Stimulated activated CD4-positive, alpha-beta T cell treated with anti-CD3 and anti-CD28 coated beads, TNF-alpha, amount 100 ng/mL, for 1 hour (primary cell): ENCODE measurements around the gene DMRTC1B.
"Not testable (repeated sequence)": the region's sequence is repeated elsewhere in the genome, so short reads cannot be mapped to it uniquely, and the experiment has no call there.

Experiments
- DNase-seq, 3 donors: peaks; one replicate each; pipeline ENCODE4 v3.0.0-alpha.2; 2020; ENCODE audit warnings: low read depth in 3 of 3, low spot score in 1 of 3

The DMRTC1B gene, protein sequence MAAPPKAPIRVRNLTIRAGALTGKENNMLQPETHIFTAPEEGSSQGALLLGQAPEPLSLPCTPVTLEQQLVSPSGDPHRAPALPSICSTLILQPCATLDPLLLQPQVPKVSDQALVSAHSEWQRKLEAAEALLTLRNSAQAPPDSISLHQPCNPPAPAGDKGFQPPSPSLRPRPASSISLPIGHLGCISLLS

DNA sequence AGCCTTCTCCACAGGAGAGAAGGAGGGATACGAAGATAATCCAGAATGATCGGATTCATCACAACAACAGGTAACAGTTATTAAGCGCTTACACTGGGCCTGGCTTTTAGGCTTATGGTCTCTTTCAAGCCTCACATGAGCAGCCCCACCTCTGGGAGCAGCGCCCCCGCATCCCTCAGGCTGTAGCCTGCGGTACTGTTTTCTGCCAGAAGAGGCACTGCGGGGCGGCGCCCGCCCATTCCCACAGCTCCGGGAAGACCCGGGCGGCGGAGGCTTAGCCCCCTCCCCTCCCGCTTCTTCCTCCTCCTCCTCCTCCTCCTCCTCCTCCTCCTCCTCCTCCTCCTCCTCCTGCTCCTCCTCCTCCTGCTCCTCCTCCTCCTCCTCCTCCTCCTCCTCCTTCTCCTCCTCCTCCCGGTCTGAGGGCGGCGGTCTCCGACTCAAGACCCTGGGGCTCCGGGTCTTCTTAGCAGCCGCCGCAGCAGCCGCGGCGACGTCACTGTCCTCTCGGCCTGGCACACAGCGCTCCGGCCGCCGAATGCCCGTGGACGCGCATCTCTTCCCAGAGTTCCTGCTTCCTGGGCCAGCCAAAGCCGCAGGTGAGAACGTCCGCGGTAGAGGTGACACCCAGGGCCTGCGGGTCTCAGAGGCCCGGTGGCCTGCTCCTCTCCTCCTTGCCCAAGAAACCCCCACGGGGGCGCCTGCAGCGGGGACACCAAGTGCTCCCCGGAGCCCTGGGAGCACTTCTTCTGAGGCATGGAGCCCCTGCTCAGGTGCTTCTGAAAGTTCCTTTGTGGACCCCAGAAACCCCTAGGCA is at the start of gene DMRTC1B:
Gene DMRTC1B, plus strand, starts transcription at position 238 of the 814 bp plus-strand sequence. CDS start 68,246 bp downstream, outside the sequence.
- not testable (repeated sequence) for DNase-seq

DNA sequence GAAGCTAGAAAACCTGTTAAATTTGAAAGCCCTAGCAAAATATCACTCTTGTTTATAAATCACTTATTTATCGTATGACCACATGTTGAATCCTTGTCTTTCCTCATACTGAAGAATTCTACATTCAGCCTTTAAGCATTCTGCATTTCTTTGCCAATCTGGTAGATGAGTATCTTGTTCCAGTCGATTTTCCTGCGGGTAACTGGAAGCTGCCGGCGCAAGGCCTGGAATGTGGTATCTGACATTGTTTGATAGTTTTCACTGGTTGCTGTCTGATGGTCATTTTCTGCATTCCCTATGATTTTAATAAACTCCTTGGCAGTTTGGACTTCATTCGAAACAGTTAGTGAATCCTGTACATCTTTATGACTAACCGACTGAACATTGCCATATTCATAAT is 48.8 kb upstream of the DMRTC1B start:
- no peak for DNase-seq

DNA sequence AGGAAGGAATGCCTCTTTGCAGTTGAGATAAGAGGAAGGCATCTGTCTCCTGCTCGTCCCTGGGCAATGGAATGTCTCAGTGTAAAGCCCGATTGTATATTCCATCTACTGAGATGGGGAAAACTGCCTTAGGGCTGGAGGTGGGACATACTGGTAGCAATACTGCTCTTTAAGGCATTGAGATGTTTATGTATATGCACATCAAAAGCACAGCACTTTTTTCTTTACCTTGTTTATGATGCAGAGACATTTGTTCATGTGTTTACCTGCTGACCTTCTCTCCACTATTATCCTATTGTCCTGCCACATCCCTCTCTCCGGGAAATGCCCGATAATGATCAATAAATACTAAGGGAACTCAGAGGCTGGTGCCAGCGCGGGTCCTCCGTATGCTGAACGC is 43.1 kb upstream of the DMRTC1B start:
- not testable (repeated sequence) for DNase-seq

DNA sequence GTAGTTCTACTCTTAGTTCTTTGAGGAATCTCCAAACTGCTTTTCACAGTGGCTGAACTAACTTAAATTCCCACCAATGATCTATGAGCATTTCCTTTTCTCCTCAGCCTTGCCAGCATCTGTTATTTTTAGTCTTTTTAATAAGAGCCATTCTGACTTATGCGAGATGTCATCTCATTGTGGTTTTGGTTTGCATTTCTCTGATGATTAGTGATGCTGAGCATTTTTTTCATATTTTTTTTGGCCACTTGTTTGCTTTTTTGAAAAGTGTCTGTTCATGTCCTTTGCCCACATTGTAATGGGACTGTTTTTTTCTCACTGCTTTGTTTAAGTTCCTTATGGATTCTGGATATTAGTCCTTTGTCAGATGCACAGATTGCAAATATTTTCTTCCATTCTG is 41.1 kb upstream of the DMRTC1B start:
- no peak for DNase-seq

DNA sequence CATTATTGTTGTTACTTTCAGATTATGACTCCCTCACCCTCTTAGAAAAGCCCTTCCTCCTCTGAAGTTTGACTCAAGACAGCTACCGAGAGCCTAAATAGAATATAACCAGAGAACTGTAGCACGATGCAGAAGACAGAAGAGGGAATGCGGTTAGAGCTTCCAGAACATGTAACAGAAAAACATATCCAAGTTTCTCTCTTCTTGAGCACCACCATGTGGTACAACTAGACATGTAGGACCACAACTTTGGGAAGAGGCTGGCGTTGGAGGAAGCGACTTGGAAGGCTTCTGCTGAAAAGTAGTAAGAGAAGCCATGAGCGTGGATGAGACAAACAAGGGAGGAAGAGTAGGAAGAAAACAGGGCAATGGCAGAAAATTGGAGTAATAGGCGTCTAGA is 31.1 kb upstream of the DMRTC1B start:
- DNase-seq: not testable (repeated sequence)

DNA sequence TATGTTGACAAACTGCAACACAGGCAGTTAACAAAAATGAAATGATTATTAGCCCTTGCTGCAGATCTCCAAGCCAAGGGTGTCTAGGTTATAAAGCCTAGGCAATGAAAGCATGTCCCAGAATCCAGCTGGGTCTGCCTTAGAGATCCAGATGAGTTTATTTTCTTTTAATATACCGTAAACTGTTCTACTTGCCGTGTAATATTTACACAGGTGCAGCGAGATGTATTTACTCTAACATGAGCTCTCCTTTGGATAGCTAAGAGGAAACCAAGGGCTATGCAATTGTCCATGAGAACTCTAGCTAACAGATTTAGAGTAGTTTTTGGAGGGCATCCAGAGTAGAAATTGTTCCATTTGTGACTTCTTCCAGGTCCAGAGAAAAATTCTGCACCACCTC is 28.1 kb upstream of the DMRTC1B start:
- not testable (repeated sequence) for DNase-seq

DNA sequence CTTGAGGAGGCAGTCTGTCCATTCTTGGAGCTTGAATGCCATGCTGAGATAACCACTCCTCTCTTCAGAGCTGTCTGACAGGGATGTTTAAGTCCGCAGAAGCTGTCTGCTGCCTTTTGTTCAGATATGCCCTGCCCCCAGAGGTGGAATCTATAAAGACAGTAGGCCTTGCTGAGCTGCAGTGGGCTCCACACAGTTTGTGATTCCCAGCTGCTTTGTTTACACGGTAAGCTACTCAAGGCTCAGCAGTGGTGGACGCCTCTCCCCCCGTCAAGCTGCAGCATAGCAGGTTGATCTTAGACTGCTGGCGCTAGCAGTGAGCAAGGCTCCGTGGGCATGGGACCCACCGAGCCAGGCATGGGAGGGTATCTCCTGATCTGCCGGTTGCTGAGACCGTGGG is 16.2 kb upstream of the DMRTC1B start:
- DNase-seq: not testable (repeated sequence)

DNA sequence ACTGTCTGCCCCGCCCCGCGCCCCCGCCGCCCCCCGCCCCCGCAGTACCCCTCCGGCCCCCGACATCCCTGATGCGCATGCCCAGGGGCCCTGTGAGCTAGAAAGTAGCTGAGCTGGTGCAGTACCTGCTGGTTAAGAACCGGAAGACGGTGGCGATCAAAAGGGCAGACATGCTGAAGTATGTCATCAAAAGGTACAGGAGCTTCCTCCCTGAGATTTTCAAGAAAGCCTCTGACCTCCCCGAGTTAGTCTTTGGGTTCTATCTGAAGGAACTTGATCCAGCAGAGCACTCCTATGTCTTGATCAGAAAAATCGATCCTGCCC is 739 bp downstream of the DMRTC1B start:
- DNase-seq: not testable (repeated sequence)

DNA sequence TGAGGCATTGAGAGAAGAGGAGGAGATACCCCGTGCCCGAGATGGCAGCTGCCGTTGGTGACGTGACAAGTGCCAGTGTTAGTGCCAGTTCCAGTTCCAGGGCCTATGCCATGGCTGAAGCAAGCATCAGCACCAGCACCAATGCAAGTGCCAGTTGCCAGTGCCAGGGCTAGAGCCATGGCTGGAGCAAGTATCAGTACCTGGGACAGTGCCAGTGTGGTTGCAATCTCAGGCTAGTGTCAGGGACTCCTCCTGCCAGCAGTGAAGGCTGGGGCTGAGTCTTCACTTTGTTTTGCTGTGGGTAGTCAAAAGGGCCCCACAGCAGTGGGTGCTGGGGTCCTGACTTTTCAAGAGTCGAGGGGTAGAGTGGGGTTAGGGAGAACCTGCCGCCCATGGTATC is 1.5 kb downstream of the DMRTC1B start:
- not testable (repeated sequence) for DNase-seq

DNA sequence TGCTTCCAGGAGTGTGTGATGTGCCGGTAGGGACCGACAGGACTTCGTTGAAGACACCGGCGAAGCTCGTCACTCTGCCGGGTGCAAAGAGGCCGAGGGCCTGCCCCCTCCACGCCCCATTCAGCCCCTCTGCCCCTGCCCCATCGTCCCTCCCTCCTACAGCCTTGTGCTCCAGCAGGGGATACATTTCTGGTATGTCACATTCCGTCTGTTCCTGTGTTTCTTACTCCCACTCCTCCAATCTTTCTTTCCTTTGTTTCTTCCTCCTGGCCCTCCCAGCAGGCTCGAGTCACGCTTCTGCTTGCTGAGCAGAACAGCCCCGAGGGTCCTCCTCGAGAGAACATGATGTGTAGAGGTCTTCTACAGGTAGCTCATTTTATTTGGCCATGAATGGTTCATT is 5.9 kb downstream of the DMRTC1B start, which contains the start of gene FAM236B:
Gene FAM236B, minus strand, starts transcription at position 101 of the 400 bp plus-strand sequence. Its CDS starts 100 bp downstream, at position 1.
- not testable (repeated sequence) for DNase-seq

DNA sequence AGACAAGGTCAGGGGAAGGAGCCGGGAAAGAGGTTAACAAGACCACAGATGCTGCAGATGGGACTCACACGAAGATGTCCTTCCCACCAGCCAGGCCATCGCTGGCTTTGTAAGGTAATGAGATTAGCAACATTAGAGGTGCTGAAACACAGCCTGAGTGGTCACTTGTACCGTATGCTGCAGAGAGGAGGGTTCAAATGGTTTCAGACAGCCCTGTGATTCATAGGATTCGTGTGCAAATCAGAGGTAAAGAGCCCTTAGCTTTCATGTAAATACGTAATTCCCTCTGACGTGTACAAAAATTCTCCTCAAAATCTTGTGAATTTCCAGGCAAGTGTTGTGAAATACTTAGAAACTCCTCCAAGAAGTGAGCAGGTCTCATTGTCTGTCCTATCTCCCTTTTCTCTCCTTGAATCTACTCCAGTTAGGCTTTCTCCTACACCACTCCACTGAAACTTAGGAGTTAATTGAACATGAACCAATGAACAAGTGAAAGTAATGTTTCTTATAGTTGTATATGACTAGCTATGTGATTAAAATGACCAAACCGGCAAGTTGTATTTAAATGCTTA is 6.8 kb downstream of the DMRTC1B start:
- not testable (repeated sequence) for DNase-seq

DNA sequence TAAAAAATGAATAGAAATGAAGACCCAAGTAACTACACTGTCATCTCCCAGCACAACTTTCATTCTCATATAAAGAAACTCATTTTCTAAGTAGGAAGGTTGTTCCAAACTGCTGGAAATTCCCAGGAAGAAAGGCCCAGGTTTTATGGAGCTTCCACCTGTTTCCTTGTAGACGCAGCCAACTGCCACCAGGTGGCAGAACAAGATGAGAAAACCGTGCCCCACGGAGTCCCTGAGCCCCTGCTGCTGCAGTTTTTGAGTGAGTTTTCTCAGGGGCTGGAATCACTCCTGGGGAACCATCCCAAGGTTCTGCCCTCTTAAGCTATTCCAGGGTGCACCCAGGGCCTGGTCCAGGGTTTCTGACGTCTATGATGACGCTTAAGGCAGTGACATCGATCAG is 7.3 kb downstream of the DMRTC1B start:
- DNase-seq: not testable (repeated sequence)

DNA sequence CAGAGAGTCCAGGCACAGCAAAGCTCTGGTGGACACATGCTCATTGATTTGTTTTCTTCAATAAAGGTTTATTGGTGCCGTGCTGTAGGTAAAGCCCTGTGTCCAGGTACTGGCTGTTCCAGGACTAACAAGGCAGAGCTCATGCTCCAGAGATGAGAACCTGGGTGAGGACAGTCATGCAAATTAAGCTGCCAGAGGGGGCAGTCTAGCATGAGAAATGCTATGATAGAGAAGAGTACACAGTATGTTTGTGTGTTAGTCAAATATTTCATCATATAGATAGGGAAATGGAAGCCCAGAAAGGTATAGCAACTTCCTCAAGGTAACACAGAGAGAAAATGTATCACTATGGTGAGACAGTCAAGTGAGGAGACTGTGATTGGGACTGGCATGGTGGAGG is 11.5 kb downstream of the DMRTC1B start:
- DNase-seq: not testable (repeated sequence)

DNA sequence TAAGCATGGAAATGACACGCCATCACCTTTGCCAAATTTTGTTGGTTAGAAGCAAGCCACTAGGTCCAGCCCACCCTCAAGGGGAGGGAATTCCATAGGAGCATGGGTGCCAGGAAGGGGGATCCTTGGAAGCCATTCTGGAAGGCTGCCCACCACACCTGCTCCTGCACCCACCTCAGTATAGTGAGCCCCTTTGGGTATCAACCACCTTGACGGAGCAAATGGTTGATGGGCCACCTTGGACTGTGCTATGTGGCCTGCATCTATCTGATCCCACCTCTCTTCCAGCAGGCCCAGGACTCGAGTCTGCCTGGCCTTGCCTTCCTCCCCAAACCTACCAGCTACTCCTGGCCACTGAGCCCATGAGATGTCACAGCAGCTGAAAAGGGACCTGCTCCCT is 13.7 kb downstream of the DMRTC1B start:
- DNase-seq: not testable (repeated sequence)

DNA sequence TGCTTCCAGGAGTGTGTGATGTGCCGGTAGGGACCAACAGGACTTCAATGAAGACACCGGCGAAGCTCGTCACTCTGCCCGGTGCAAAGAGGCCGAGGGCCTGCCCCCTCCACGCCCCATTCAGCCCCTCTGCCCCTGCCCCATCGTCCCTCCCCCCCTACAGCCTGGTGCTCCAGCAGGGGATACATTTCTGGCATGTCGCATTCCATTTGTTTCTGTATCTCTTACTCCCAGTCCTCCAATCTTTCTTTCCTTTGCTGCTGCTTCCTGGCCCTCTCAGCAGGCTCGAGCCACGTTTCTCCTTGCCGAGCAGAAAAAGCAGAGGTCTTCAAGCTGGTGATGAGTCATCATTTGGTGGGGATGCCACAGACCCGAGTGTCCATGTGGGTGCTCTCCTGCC is 31.4 kb downstream of the DMRTC1B start, which contains the start of gene FAM236D:
Gene FAM236D, minus strand, starts transcription at position 101 of the 400 bp plus-strand sequence. Its CDS starts 100 bp downstream, at position 1.
- not testable (repeated sequence) for DNase-seq

DNA sequence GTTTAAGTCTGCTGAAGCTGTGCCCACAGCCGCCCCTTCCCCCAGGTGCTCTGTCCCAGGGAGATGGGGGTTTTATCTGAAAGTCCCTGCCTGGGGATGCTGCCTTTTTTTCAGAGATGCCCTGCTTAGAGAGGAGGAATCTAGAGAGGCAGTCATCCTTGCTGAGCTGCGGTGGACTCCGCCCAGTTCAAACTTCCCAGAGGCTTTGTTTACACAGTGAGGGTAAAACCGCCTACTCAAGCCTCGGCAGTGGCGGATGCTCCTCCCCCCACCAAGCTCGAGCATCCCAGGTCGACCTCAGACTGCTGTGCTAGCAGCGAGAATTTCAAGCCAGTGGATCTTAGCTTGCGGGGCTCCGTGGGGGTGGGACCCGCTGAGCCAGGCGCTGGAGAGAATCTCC is 54.0 kb downstream of the DMRTC1B start:
- not testable (repeated sequence) for DNase-seq

DNA sequence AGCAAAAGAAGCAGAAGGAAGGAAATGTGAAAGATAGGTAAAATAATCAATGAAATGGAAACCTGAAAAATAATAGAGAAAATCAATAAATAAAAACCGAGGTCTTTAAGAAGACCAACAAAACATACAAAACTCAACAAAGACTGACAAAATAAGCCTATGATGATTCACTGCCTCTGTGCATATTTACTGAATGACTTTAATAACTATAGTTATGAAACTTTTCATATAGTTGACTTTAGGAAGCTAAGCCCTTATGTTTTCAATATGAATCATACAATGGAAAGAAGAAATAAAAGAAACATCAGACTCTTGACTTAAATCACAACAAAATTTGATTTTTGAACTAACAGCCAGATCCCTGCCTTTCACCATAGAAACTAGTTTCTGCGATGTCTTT is 60.8 kb downstream of the DMRTC1B start:
- DNase-seq: not testable (repeated sequence)

DNA sequence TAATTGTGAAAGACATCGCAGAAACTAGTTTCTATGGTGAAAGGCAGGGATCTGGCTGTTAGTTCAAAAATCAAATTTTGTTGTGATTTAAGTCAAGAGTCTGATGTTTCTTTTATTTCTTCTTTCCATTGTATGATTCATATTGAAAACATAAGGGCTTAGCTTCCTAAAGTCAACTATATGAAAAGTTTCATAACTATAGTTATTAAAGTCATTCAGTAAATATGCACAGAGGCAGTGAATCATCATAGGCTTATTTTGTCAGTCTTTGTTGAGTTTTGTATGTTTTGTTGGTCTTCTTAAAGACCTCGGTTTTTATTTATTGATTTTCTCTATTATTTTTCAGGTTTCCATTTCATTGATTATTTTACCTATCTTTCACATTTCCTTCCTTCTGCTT is 106.2 kb downstream of the DMRTC1B start:
- not testable (repeated sequence) for DNase-seq

DNA sequence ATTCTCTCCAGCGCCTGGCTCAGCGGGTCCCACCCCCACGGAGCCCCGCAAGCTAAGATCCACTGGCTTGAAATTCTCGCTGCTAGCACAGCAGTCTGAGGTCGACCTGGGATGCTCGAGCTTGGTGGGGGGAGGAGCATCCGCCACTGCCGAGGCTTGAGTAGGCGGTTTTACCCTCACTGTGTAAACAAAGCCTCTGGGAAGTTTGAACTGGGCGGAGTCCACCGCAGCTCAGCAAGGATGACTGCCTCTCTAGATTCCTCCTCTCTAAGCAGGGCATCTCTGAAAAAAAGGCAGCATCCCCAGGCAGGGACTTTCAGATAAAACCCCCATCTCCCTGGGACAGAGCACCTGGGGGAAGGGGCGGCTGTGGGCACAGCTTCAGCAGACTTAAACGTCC is 113.0 kb downstream of the DMRTC1B start:
- not testable (repeated sequence) for DNase-seq
